SU-DHL-6 (cell line): ENCODE results near the gene CNTD1.
"Not testable (repeated sequence)": the region's sequence is repeated elsewhere in the genome, so short reads cannot be mapped to it uniquely, and the experiment has no call there.

ENCODE experiments used
- H2AFZ ChIP-seq: fragments of 200-600 bp; sonication (generic); 2 replicates; pipeline ENCODE4 v1.6.1; 2014; ENCODE audit warnings: low read depth, mild to moderate bottlenecking, moderate library complexity, mixed read lengths, antibody characterized with exemption, low read length; ENCODE audit not compliant: severe bottlenecking
- H3F3A ChIP-seq: fragments of 200-600 bp; shearing (Covaris generic); 2 replicates; pipeline ENCODE4 v1.6.0; 2016; ENCODE audit warnings: antibody characterized with exemption, mild to moderate bottlenecking; ENCODE audit not compliant: insufficient read depth
- H3K27ac ChIP-seq: fragments of 200-600 bp; sonication (generic); 2 replicates; pipeline ENCODE4 v1.5.1; 2016; ENCODE audit warnings: low read depth, mild to moderate bottlenecking, low read length, moderate library complexity, mixed read lengths
- H3K27me3 ChIP-seq: fragments of 200-600 bp; sonication (generic), shearing (Covaris generic); 2 replicates; pipeline ENCODE4 v1.6.0; 2014; ENCODE audit warnings: mild to moderate bottlenecking, low read length
- H3K36me3 ChIP-seq: fragments of 200-600 bp; sonication (generic); 2 replicates; pipeline ENCODE4 v1.6.1; 2014; ENCODE audit warnings: mild to moderate bottlenecking, low read length, mixed read lengths
- H3K4me2 ChIP-seq: fragments of 300-600, 200-600 bp; shearing (Covaris generic), sonication (generic); 2 replicates; pipeline ENCODE4 v1.6.0; 2014; ENCODE audit warnings: low read length, low read depth, mild to moderate bottlenecking; ENCODE audit not compliant: poor library complexity, severe bottlenecking
- H3K4me3 ChIP-seq: fragments of 200-600 bp; sonication (generic); 2 replicates; pipeline ENCODE4 v1.5.1; 2014; ENCODE audit warnings: antibody characterized with exemption, low read length, mild to moderate bottlenecking, mixed read lengths; ENCODE audit not compliant: insufficient read depth, poor library complexity, severe bottlenecking
- H3K79me2 ChIP-seq: fragments of 200-600 bp; sonication (generic); 2 replicates; pipeline ENCODE4 v1.6.1; 2014; ENCODE audit warnings: mild to moderate bottlenecking, low read length, moderate library complexity; ENCODE audit not compliant: insufficient read depth
- H3K9ac ChIP-seq: fragments of 200-600 bp; sonication (generic); 2 replicates; pipeline ENCODE4 v1.7.0; 2014; ENCODE audit warnings: mild to moderate bottlenecking, low read length
- H3K9me2 ChIP-seq: fragments of 200-600 bp; sonication (generic); replicated peaks from 2 replicates; pipeline ENCODE4 v1.6.1; 2014; ENCODE audit warnings: low read length; ENCODE audit not compliant: insufficient read depth
- H3K9me3 ChIP-seq: fragments of 200-600 bp; sonication (generic); 2 replicates; pipeline ENCODE4 v1.6.1; 2014; ENCODE audit warnings: low read length, mixed read lengths; ENCODE audit not compliant: insufficient read depth
- H4K20me1 ChIP-seq: fragments of 200-600 bp; sonication (generic); 2 replicates; pipeline ENCODE4 v1.6.1; 2014; ENCODE audit warnings: low read depth, mild to moderate bottlenecking, antibody characterized with exemption, low read length, moderate library complexity, mixed read lengths
- EZH2phosphoT487 ChIP-seq: fragments of 200-600 bp; sonication (generic), shearing (Covaris generic); conservative IDR thresholded peaks from 2 replicates; pipeline ENCODE4 v1.6.1; 2018; ENCODE audit warnings: mild to moderate bottlenecking, antibody characterized with exemption, low read length, moderate library complexity, mixed read lengths
- TF ChIP-seq, protein P1 (sequence below): fragments of 200-600 bp; sonication (generic); IDR thresholded peaks from one replicate; pipeline ENCODE4 v1.5.1; 2017; ENCODE audit warnings: antibody characterized with exemption, mild to moderate bottlenecking, low read length, moderate library complexity; ENCODE audit not compliant: insufficient read depth, poor library complexity, severe bottlenecking

Gene CNTD1

DNA sequence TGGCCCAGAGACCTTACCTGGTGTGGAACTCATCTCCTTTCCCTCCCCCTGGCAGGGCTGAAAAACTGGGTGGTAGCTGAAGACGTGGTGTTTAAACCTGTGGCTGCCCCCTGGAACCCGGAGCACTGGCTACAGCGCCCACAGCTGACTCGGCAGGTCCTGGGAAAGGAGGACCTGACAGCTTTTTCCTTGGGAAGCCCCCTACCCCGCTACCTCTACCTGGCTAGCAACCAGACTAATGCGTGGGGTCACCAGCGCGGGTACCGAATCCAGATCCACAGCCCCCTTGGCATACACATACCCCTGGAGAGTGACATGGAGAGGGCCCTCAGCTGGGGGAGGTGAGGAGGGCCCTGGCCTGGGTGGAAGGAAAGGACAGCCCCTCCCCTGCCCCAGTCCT lies 50.4 kb downstream of the CNTD1 start:
- no peak overlapping the region for H3K9ac ChIP-seq
- no peaks in the 10 kb centered on the region for H3F3A ChIP-seq
- H3K4me2 ChIP-seq: no peak overlapping the region

DNA sequence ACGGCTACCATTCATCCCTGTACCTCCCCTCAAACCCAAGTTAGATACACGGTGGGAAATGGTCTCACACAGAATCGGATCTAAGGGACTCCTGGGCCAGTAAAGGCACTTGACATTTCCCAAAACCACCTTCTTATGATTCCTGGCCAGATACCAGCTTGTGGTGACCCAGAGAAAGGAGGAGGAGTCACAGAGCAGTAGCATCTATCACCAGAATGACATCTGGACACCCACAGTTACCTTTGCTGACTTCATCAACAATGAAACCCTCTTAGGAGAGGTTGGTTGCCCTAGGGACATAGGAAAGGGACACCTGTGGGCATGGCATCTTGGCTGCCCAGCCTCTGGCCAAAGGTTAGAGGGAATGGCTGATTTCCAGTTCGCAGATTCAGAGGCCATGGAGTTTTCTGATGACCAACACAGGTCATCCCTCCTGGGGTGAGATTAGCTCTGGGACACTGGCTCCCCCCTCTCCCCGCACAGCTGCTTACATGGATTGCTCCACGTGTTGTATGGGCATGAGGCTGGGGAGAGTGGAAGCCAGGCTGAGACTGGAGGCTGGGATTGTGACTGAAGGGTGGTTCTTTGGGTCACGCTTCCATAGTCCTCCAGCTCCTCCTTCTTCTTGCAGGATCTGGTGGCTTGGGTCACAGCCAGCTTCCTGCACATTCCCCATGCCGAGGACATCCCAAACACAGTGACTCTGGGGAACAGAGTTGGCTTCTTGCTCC lies 51.0 kb downstream of the CNTD1 start:
- Histone ChIP-seq H3K27ac (no peak overlapping the region), H3K36me3 (no peaks in the 10 kb centered on the region), H3K9ac (no peak overlapping the region), H3K79me2 (no peaks in the 10 kb centered on the region), H3K4me2 (no peak overlapping the region), H3K27me3 (no peaks in the 10 kb centered on the region), H3K4me3 (no peak overlapping the region), H2AFZ (no peak overlapping the region), H3F3A (no peaks in the 10 kb centered on the region), H3K9me3 (no peaks in the 10 kb centered on the region), H3K9me2 (no peaks in the 10 kb centered on the region), H4K20me1 (no peaks in the 10 kb centered on the region)
- no peak for TF ChIP-seq EZH2phosphoT487
- TF ChIP-seq, protein P1, sequence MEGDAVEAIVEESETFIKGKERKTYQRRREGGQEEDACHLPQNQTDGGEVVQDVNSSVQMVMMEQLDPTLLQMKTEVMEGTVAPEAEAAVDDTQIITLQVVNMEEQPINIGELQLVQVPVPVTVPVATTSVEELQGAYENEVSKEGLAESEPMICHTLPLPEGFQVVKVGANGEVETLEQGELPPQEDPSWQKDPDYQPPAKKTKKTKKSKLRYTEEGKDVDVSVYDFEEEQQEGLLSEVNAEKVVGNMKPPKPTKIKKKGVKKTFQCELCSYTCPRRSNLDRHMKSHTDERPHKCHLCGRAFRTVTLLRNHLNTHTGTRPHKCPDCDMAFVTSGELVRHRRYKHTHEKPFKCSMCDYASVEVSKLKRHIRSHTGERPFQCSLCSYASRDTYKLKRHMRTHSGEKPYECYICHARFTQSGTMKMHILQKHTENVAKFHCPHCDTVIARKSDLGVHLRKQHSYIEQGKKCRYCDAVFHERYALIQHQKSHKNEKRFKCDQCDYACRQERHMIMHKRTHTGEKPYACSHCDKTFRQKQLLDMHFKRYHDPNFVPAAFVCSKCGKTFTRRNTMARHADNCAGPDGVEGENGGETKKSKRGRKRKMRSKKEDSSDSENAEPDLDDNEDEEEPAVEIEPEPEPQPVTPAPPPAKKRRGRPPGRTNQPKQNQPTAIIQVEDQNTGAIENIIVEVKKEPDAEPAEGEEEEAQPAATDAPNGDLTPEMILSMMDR: no peak

More for the DNA sequence above, 50.4 kb downstream of the CNTD1 start:
- Histone ChIP-seq H3K79me2 (no peaks in the 10 kb centered on the region), H3K36me3 (no peaks in the 10 kb centered on the region), H3K27ac (no peak overlapping the region), H3K27me3 (no peaks in the 10 kb centered on the region), H3K4me3 (no peak overlapping the region), H3K9me2 (no peaks in the 10 kb centered on the region), H2AFZ (no peak overlapping the region), H4K20me1 (no peaks in the 10 kb centered on the region), H3K9me3 (no peaks in the 10 kb centered on the region)
- no peak for TF ChIP-seq EZH2phosphoT487
- TF ChIP-seq, protein P1: no peak

DNA sequence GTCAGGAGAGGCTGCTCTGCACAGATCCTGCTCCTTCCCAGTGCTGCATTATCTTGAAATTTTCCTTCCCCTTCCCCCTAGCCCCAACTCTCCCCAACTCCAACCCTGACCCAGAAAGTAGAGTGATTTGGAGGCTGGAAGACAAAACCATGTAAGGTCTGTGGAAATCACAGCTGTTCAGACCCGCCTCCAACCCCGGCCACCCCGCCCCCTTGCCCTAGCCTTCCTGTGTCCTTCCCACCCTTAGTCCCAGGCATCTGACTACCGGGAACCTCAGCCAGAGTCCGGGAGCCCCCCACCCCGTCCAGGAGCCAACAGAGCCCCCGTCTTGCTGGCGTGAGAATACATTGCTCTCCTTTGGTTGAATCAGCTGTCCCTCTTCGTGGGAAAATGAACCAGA lies 52.3 kb downstream of the CNTD1 start, which contains the start of gene AOC3:
Gene AOC3, plus strand, starts transcription at position 246 of the 400 bp plus-strand sequence. Its CDS starts 145 bp downstream, at position 391.
- H4K20me1 ChIP-seq: no peaks in the 10 kb centered on the region
- H3K9ac ChIP-seq: no peak within 1 kb of the TSS
- H3K27me3 ChIP-seq: no peaks in the 10 kb centered on the region
- H3K9me3 ChIP-seq: no peaks in the 10 kb centered on the region
- H3K36me3 ChIP-seq: no peaks in the 10 kb centered on the region
- no peak within 1 kb of the TSS for H3K27ac ChIP-seq
- H3K9me2 ChIP-seq: no peaks in the 10 kb centered on the region
- no peak within 1 kb of the TSS for H3K4me2 ChIP-seq
- no peak within 1 kb of the TSS for H3K4me3 ChIP-seq
- H2AFZ ChIP-seq: no peak within 1 kb of the TSS
- TF ChIP-seq EZH2phosphoT487: no peak
- TF ChIP-seq, protein P1: no peak
- no peaks in the 10 kb centered on the region for H3F3A ChIP-seq
- no peaks in the 10 kb centered on the region for H3K79me2 ChIP-seq

DNA sequence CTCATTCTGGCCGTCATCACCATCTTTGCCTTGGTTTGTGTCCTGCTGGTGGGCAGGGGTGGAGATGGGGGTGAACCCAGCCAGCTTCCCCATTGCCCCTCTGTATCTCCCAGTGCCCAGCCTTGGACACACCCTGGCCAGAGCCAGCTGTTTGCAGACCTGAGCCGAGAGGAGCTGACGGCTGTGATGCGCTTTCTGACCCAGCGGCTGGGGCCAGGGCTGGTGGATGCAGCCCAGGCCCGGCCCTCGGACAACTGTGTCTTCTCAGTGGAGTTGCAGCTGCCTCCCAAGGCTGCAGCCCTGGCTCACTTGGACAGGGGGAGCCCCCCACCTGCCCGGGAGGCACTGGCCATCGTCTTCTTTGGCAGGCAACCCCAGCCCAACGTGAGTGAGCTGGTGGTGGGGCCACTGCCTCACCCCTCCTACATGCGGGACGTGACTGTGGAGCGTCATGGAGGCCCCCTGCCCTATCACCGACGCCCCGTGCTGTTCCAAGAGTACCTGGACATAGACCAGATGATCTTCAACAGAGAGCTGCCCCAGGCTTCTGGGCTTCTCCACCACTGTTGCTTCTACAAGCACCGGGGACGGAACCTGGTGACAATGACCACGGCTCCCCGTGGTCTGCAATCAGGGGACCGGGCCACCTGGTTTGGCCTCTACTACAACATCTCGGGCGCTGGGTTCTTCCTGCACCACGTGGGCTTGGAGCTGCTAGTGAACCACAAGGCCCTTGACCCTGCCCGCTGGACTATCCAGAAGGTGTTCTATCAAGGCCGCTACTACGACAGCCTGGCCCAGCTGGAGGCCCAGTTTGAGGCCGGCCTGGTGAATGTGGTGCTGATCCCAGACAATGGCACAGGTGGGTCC lies 52.9 kb downstream of the CNTD1 start:
- H3K27ac ChIP-seq: not testable (repeated sequence)

More for the DNA sequence above, 52.9 kb downstream of the CNTD1 start:
- H3K27me3 ChIP-seq, H3K36me3 ChIP-seq, H3K4me2 ChIP-seq, H2AFZ ChIP-seq, H3K79me2 ChIP-seq, H3F3A ChIP-seq, H3K9ac ChIP-seq, H3K9me3 ChIP-seq, H4K20me1 ChIP-seq, H3K9me2 ChIP-seq, H3K4me3 ChIP-seq: not testable (repeated sequence)
